PC-9 (cell line): Measurements from ENCODE around the gene DIS3L. TPM values are rescaled to one million over a fixed set of nuclear protein-coding genes. Genes with fewer than 3 reads are reported as not detected.

Experiments
- BruUV-seq: library from RNA; stranded (reverse); fragments of 400-500 nt; replicated peaks from 2 replicates; lab custom pipeline; 2021; lab: Mats Ljungman, UMichigan
- CTCF ChIA-PET: fragments of 300-600 bp; sonication (Branson Sonifier 250); formaldehyde crosslinking; loops from one replicate; lab custom pipeline; 2022; ENCODE audit warnings: antibody characterized with exemption; lab: Charles Lee
- POLR2A ChIA-PET: fragments of 300-600 bp; sonication (Branson Sonifier 250); formaldehyde crosslinking; loops from one replicate; lab custom pipeline; 2022; ENCODE audit warnings: antibody characterized with exemption; ENCODE audit not compliant: unreplicated experiment; lab: Charles Lee
- DNase-seq, 2 experiments: peaks; one replicate each; pipeline versions ENCODE4 v3.0.0 to v3.0.0-alpha.2; 2015 to 2022; ENCODE audit warnings: mixed read lengths in 1 of 2
- H2AFZ ChIP-seq: fragments of 200-600 bp; sonication (generic); 2 replicates; pipeline ENCODE4 v1.8.1; 2017; ENCODE audit warnings: antibody characterized with exemption
- H3F3A ChIP-seq: fragments of 200-600 bp; sonication (generic); 2 replicates; pipeline ENCODE4 v1.8.1; 2017; ENCODE audit warnings: antibody characterized with exemption, mild to moderate bottlenecking, low read depth; ENCODE audit not compliant: insufficient read depth
- H3K27ac ChIP-seq: fragments of 200-600 bp; sonication (generic); 2 replicates; pipeline ENCODE4 v1.6.1; 2016; ENCODE audit warnings: mixed run types
- H3K27me3 ChIP-seq: fragments of 200-600 bp; sonication (generic); 2 replicates; pipeline ENCODE4 v1.6.1; 2016; ENCODE audit warnings: low read depth, mixed run types; ENCODE audit not compliant: insufficient read depth
- H3K36me3 ChIP-seq: fragments of 200-600 bp; sonication (generic); 2 replicates; pipeline ENCODE4 v1.6.1; 2016; ENCODE audit warnings: low read depth, mixed run types
- H3K4me1 ChIP-seq: fragments of 200-600 bp; sonication (generic); replicated peaks from 2 replicates; pipeline ENCODE4 v1.6.1; 2016; ENCODE audit warnings: mixed run types; ENCODE audit not compliant: insufficient read depth
- H3K4me2 ChIP-seq: fragments of 200-600 bp; sonication (generic); 2 replicates; pipeline ENCODE4 v1.6.1; 2017; ENCODE audit warnings: mixed run types
- H3K4me3 ChIP-seq: fragments of 200-600 bp; sonication (generic); 2 replicates; pipeline ENCODE4 v1.6.1; 2016; ENCODE audit warnings: mixed run types
- H3K79me2 ChIP-seq: fragments of 200-600 bp; sonication (generic); 2 replicates; pipeline ENCODE4 v1.6.1; 2017; ENCODE audit warnings: low read depth, mixed run types
- H3K9me2 ChIP-seq: fragments of 200-600 bp; sonication (generic); 2 replicates; pipeline ENCODE4 v1.8.1; 2017; ENCODE audit warnings: mild to moderate bottlenecking; ENCODE audit not compliant: insufficient read depth
- H3K9me3 ChIP-seq: fragments of 200-600 bp; sonication (generic); 2 replicates; pipeline ENCODE4 v1.8.1; 2016; ENCODE audit warnings: low read depth; ENCODE audit not compliant: insufficient read depth
- H4K20me1 ChIP-seq: fragments of 200-600 bp; sonication (generic); 2 replicates; pipeline ENCODE4 v1.8.1; 2017; ENCODE audit not compliant: insufficient read depth
- CTCF ChIP-seq: fragments of 200-600 bp; sonication (generic); conservative IDR thresholded peaks from 2 replicates; pipeline ENCODE4 v1.6.1; 2017; ENCODE audit warnings: mixed run types, antibody characterized with exemption, mild to moderate bottlenecking, moderate library complexity
- EZH2 ChIP-seq: fragments of 200-600 bp; sonication (generic); IDR thresholded peaks from 2 replicates; pipeline ENCODE4 v1.8.0; 2017; ENCODE audit warnings: antibody characterized with exemption, low read depth
- intact Hi-C: fragments of 100-400 bp; cut with micrococcal nuclease; formaldehyde crosslinking; loops from one replicate; pipeline ENCODE4 v1.10.0; 2022; ENCODE audit not compliant: unreplicated experiment
- total RNA-seq: library from RNA; stranded (reverse); gene quantifications from 2 replicates; pipeline ENCODE4 v1.2.3, GENCODE V29; 2021

DIS3L gene
- total RNA-seq, 1 experiment from 2014 or later, result 27.7 TPM

- Histone ChIP-seq H4K20me1 (no peaks in the 10 kb centered on the region), H3K9me2 (no peaks in the 10 kb centered on the region), H3K4me3 (peak overlapping the region; percentile 62), H3K4me1 (no peaks in the 10 kb centered on the region), H3K79me2 (no peaks in the 10 kb centered on the region), H3K27ac (no peak overlapping the region), H2AFZ (peak overlapping the region; percentile 86), H3K4me2 (peak overlapping the region; percentile 97), H3K9me3 (no peaks in the 10 kb centered on the region), H3K27me3 (peaks cover 50% of the 10 kb centered on the region), H3K36me3 (no peaks in the 10 kb centered on the region), H3F3A (no peaks in the 10 kb centered on the region)
- CTCF ChIA-PET, result no interaction called here
- POLR2A ChIA-PET, result no interaction called here
- peak; percentile 6; the same call in 1 of the 2 replicates for TF ChIP-seq CTCF
- TF ChIP-seq EZH2, result peak; percentile 96
- peak in 1 of 2 experiments; percentile 14 for DNase-seq
- intact Hi-C loops, result no loop called here
- BruUV-seq, result no TSS peak
Measured at GRCh38 chr15:66252685-66253417, 40.5 kb upstream of the DIS3L start.

GRCh38 chr15:66253418-66254088, 39.8 kb upstream of the DIS3L start, which contains the start of gene MEGF11:
MEGF11 (minus strand) TSS chr15:66253750; CDS start chr15:66128403, 125,347 bp downstream.
- TF ChIP-seq EZH2 (no peak), CTCF (no peak)
- H3K27ac ChIP-seq, result no peak within 1 kb of the TSS
- no peaks in the 10 kb centered on the region for H3K79me2 ChIP-seq
- no TSS peak for BruUV-seq
- intact Hi-C loops, result no loop called here
- DNase-seq, result peak in 1 of 2 experiments; percentile 22
- H3F3A ChIP-seq, result no peaks in the 10 kb centered on the region
- ChIA-PET CTCF (no interaction called here), POLR2A (no interaction called here)
- peaks cover 55% of the 10 kb centered on the region for H3K27me3 ChIP-seq
- no peaks in the 10 kb centered on the region for H3K4me1 ChIP-seq
- no peaks in the 10 kb centered on the region for H4K20me1 ChIP-seq
- H3K4me2 ChIP-seq, result peak within 1 kb of the TSS; percentile 97
- H3K36me3 ChIP-seq, result no peaks in the 10 kb centered on the region
- H3K9me2 ChIP-seq, result no peaks in the 10 kb centered on the region
- H3K9me3 ChIP-seq, result no peaks in the 10 kb centered on the region
- H2AFZ ChIP-seq, result peak within 1 kb of the TSS; percentile 86
- peak within 1 kb of the TSS; percentile 62 for H3K4me3 ChIP-seq

GRCh38 chr15:66254089-66254950, 39.0 kb upstream of the DIS3L start:
- no peaks in the 10 kb centered on the region for H3K9me3 ChIP-seq
- peaks cover 55% of the 10 kb centered on the region for H3K27me3 ChIP-seq
- DNase-seq, result no peak
- no peaks in the 10 kb centered on the region for H3K79me2 ChIP-seq
- no peaks in the 10 kb centered on the region for H3F3A ChIP-seq
- no peak for TF ChIP-seq CTCF
- no peak for TF ChIP-seq EZH2
- no peaks in the 10 kb centered on the region for H3K36me3 ChIP-seq
- H3K9me2 ChIP-seq, result no peaks in the 10 kb centered on the region
- ChIA-PET CTCF (no interaction called here), POLR2A (no interaction called here)
- no peak overlapping the region for H3K27ac ChIP-seq
- H3K4me3 ChIP-seq, result no peak overlapping the region
- H3K4me2 ChIP-seq, result peak overlapping the region; percentile 97; the same call in 1 of the 2 replicates
- intact Hi-C loops, result no loop called here
- no TSS peak for BruUV-seq
- no peaks in the 10 kb centered on the region for H4K20me1 ChIP-seq
- no peak overlapping the region for H2AFZ ChIP-seq
- H3K4me1 ChIP-seq, result no peaks in the 10 kb centered on the region
